Omental fat pad (tissue), 4 donors: ENCODE measurements around the gene BEST1. TPM values are rescaled to one million over a fixed set of nuclear protein-coding genes. Genes with fewer than 3 reads are reported as not detected.

Source experiments
- ATAC-seq: fragments of 150-250 bp; one replicate; pipeline ENCODE4 v1.9.1; 2016; ENCODE audit warnings: mild to moderate bottlenecking, moderate library complexity; ENCODE audit not compliant: low FRiP score
- DNase-seq: peaks from one replicate; pipeline ENCODE4 v3.0.0-alpha.2; 2019; ENCODE audit warnings: low spot score
- total RNA-seq, 4 donors: library from RNA; depleted of rRNA; stranded (reverse); fragments of >200 nt; gene quantifications; one replicate each; pipeline ENCODE4 v1.1.0, GENCODE V29; 2016
- TF ChIP-seq, protein P1 (sequence below), 3 donors: fragments of 450-650 bp; IDR thresholded peaks; one replicate each; pipeline ENCODE4 v1.5.1; 2016 to 2017; ENCODE audit warnings: antibody characterized with exemption in 3 of 3, mild to moderate bottlenecking in 3 of 3, moderate library complexity in 2 of 3

BEST1 gene
- total RNA-seq, 4 donors from 2014 or later = 5.8 to 17.0 (median 12.0) TPM

DNA sequence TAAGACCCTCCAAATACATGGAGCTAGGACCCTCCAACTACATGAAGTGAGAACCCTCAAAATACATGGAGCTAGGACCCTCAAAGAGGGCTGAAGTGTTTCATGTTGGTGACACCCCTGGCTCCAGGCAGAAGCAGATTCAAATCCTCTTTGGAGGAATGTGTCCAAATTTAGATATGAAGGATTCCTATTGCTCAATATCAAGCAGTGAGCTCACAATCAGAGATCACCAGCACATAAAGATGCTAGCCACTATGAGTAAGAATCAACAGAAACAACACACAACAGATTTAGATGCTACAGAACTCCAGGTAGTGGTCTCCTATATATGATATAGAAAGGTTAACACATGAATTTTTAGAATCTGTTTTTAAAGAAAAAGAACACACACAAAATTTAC lies 21.5 kb upstream of the BEST1 start:
- TF ChIP-seq, protein P1, sequence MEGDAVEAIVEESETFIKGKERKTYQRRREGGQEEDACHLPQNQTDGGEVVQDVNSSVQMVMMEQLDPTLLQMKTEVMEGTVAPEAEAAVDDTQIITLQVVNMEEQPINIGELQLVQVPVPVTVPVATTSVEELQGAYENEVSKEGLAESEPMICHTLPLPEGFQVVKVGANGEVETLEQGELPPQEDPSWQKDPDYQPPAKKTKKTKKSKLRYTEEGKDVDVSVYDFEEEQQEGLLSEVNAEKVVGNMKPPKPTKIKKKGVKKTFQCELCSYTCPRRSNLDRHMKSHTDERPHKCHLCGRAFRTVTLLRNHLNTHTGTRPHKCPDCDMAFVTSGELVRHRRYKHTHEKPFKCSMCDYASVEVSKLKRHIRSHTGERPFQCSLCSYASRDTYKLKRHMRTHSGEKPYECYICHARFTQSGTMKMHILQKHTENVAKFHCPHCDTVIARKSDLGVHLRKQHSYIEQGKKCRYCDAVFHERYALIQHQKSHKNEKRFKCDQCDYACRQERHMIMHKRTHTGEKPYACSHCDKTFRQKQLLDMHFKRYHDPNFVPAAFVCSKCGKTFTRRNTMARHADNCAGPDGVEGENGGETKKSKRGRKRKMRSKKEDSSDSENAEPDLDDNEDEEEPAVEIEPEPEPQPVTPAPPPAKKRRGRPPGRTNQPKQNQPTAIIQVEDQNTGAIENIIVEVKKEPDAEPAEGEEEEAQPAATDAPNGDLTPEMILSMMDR (IDR thresholded peaks at IDR 0.05) = no peak
- no peak for DNase-seq

GRCh38 chr11:61930933-61931332 lies 19.2 kb upstream of the BEST1 start:
- TF ChIP-seq, protein P1 (IDR thresholded peaks at IDR 0.05) = no peak
- DNase-seq (no peak), ATAC-seq (no peak)

More for the DNA sequence above, 21.5 kb upstream of the BEST1 start:
- ATAC-seq = no peak

DNA sequence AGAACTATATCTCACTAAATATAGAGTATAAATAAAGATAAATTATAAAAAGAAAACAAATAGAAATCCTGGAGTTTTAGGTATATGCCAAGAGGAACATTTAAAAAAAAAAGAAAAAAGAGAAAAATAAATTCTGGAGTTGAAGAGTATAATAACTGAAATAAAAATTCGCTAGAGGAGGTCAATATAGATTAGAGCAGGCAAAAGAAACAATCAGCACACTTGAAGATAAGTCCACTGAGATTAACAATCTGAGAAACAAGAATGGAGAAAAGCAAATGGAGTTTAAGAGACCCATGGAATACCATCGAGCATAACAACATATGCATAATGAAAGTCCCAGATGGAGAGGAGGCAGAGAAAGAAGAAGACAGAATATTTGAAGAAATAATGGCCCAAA lies 14.3 kb upstream of the BEST1 start:
- ATAC-seq (no peak), DNase-seq (no peak)
- TF ChIP-seq, protein P1 (IDR thresholded peaks at IDR 0.05) = no peak

DNA sequence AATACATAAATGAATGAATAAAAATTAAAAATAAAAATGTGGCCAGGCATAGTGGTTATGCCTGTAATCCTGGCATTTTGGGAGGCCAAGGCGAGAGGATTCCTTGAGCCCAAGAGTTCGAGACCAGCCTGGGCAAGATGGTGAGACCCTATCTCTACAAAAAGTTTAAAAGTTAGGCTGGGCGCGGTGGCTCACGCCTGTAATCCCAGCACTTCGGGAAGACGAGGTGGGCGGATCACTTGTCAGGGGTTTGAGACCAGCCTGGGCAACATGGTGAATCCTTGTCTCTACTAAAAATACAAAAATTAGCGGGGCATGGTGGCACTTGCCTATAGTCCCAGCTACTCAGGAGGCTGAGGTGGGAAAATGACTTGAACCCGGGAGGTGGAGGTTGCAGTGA lies 9.7 kb upstream of the BEST1 start:
- DNase-seq = no peak

GRCh38 chr11:61945191-61945590 lies 5.0 kb upstream of the BEST1 start:
- no peak for ATAC-seq
- TF ChIP-seq, protein P1 (IDR thresholded peaks at IDR 0.05) = no peak
- DNase-seq = no peak

More for the DNA sequence above, 9.7 kb upstream of the BEST1 start:
- ATAC-seq = no peak
- TF ChIP-seq, protein P1 (IDR thresholded peaks at IDR 0.05) = no peak

DNA sequence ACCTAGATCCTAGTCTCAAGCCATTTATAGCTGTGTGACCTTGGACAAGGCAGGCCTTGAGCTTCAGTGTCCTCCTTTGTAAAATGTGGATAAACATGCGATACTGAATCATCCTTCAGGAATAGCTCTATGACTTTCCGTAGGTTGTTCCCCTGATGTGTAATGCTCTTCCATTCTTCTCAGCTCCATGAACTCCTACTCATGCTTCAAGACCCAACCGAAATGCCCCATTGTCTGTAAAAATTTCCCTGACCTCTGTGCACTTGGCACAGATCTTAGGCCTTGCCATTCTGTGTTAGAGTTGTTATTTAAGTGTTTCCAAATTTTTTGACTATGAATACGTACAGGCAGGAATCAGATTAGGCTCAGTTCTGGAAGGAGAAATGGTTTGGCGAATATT lies 3.3 kb upstream of the BEST1 start:
- DNase-seq (no peak), ATAC-seq (no peak)
- TF ChIP-seq, protein P1 (IDR thresholded peaks at IDR 0.05) = no peak

- peak; percentile 86 for ATAC-seq
- TF ChIP-seq, protein P1 (IDR thresholded peaks at IDR 0.05) = peak in 2 of 3 donors; percentile 19 to 88
- DNase-seq = peak; percentile 94
Measured at GRCh38 chr11:61947486-61948210, 2.5 kb upstream of the BEST1 start.
